ENCODE results near the gene USP37. TPM values are rescaled to one million over a fixed set of nuclear protein-coding genes. Genes with fewer than 3 reads are reported as not detected.
"Not testable (repeated sequence)": the region's sequence is repeated elsewhere in the genome, so short reads cannot be mapped to it uniquely, and the experiment has no call there.

Gene USP37
- polyA plus RNA-seq, 4 donors: 14.7 to 18.8 (median 16.0) TPM

- DNase-seq (ENCODE audit: low read depth in 4 of 4, low spot score in 3 of 4): no peak
Measured at GRCh38 chr2:218555527-218555926, 12.6 kb downstream of the USP37 start.

GRCh38 chr2:218554225-218554624 lies 13.9 kb downstream of the USP37 start:
- not testable (repeated sequence) for DNase-seq (ENCODE audit: low read depth in 4 of 4, low spot score in 3 of 4)

GRCh38 chr2:218547978-218548377 lies 20.2 kb downstream of the USP37 start:
- DNase-seq (ENCODE audit: low read depth in 4 of 4, low spot score in 3 of 4): no peak

- no peak for DNase-seq (ENCODE audit: low read depth in 4 of 4, low spot score in 3 of 4)
Measured at GRCh38 chr2:218547511-218547910, 20.6 kb downstream of the USP37 start.

- no peak for DNase-seq (ENCODE audit: low read depth in 4 of 4, low spot score in 3 of 4)
Measured at GRCh38 chr2:218546012-218546411, 22.1 kb downstream of the USP37 start.

- DNase-seq (ENCODE audit: low read depth in 4 of 4, low spot score in 3 of 4): no peak
Measured at GRCh38 chr2:218540015-218540414, 28.1 kb downstream of the USP37 start.

GRCh38 chr2:218536804-218537494 lies 31.2 kb downstream of the USP37 start:
- DNase-seq (ENCODE audit: low read depth in 4 of 4, low spot score in 3 of 4): no peak

- DNase-seq (ENCODE audit: low read depth in 4 of 4, low spot score in 3 of 4): no peak
Measured at GRCh38 chr2:218529990-218530389, 38.2 kb downstream of the USP37 start.

- DNase-seq (ENCODE audit: low read depth in 4 of 4, low spot score in 3 of 4): not testable (repeated sequence)
Measured at GRCh38 chr2:218528409-218528808, 39.7 kb downstream of the USP37 start.

- DNase-seq (ENCODE audit: low read depth in 4 of 4, low spot score in 3 of 4): no peak
Measured at GRCh38 chr2:218523651-218524050, 44.5 kb downstream of the USP37 start.

GRCh38 chr2:218518876-218519275 lies 49.3 kb downstream of the USP37 start:
- DNase-seq (ENCODE audit: low read depth in 4 of 4, low spot score in 3 of 4): no peak

- DNase-seq (ENCODE audit: low read depth in 4 of 4, low spot score in 3 of 4): no peak
Measured at GRCh38 chr2:218517434-218518206, 50.5 kb downstream of the USP37 start.

GRCh38 chr2:218516614-218517013 lies 51.5 kb downstream of the USP37 start:
- DNase-seq (ENCODE audit: low read depth in 4 of 4, low spot score in 3 of 4): no peak

GRCh38 chr2:218513676-218514075 lies 54.5 kb downstream of the USP37 start:
- no peak for DNase-seq (ENCODE audit: low read depth in 4 of 4, low spot score in 3 of 4)

- no peak for DNase-seq (ENCODE audit: low read depth in 4 of 4, low spot score in 3 of 4)
Measured at GRCh38 chr2:218508299-218508698, 59.9 kb downstream of the USP37 start.

- DNase-seq (ENCODE audit: low read depth in 4 of 4, low spot score in 3 of 4): no peak
Measured at GRCh38 chr2:218505754-218506371, 62.3 kb downstream of the USP37 start.

GRCh38 chr2:218501665-218502064 lies 66.5 kb downstream of the USP37 start:
- DNase-seq (ENCODE audit: low read depth in 4 of 4, low spot score in 3 of 4): no peak

- DNase-seq (ENCODE audit: low read depth in 4 of 4, low spot score in 3 of 4): no peak
Measured at GRCh38 chr2:218500501-218501060, 67.6 kb downstream of the USP37 start.

- DNase-seq (ENCODE audit: low read depth in 4 of 4, low spot score in 3 of 4): no peak
Measured at GRCh38 chr2:218485986-218486667, 82.0 kb downstream of the USP37 start.

GRCh38 chr2:218482651-218483050 lies 85.5 kb downstream of the USP37 start:
- no peak for DNase-seq (ENCODE audit: low read depth in 4 of 4, low spot score in 3 of 4)

GRCh38 chr2:218479595-218479994 lies 88.6 kb downstream of the USP37 start:
- no peak for DNase-seq (ENCODE audit: low read depth in 4 of 4, low spot score in 3 of 4)
